ENCODE data around the gene APOL1.
"Not testable (repeated sequence)": the region's sequence is repeated elsewhere in the genome, so short reads cannot be mapped to it uniquely, and the experiment has no call there.

APOL1 gene

GRCh38 chr22:36271231-36271630, 18.3 kb downstream of the APOL1 start:
- DNase-seq (ENCODE audit: low read depth): not testable (repeated sequence)

- DNase-seq (ENCODE audit: low read depth): not testable (repeated sequence)
These were observed 19.0 kb downstream of the APOL1 start for GRCh38 chr22:36271951-36272350.

GRCh38 chr22:36274531-36274930, 21.6 kb downstream of the APOL1 start:
- DNase-seq (ENCODE audit: low read depth): no peak

- no peak for DNase-seq (ENCODE audit: low read depth)
These were observed 24.8 kb downstream of the APOL1 start for GRCh38 chr22:36277482-36278291.

GRCh38 chr22:36279219-36279666, 26.3 kb downstream of the APOL1 start:
- DNase-seq (ENCODE audit: low read depth): no peak

- DNase-seq (ENCODE audit: low read depth): no peak
These were observed 27.4 kb downstream of the APOL1 start for GRCh38 chr22:36280379-36280778.

- no peak for DNase-seq (ENCODE audit: low read depth)
These were observed 28.9 kb downstream of the APOL1 start for GRCh38 chr22:36281781-36282327.

- DNase-seq (ENCODE audit: low read depth): no peak
These were observed 29.4 kb downstream of the APOL1 start for GRCh38 chr22:36282328-36282831.

GRCh38 chr22:36284171-36284571, 31.2 kb downstream of the APOL1 start:
- DNase-seq (ENCODE audit: low read depth): no peak

- DNase-seq (ENCODE audit: low read depth): no peak
These were observed 32.1 kb downstream of the APOL1 start for GRCh38 chr22:36285017-36285416.

GRCh38 chr22:36285545-36285944, 32.6 kb downstream of the APOL1 start:
- no peak for DNase-seq (ENCODE audit: low read depth)

- no peak for DNase-seq (ENCODE audit: low read depth)
These were observed 33.4 kb downstream of the APOL1 start for GRCh38 chr22:36286096-36286957.

GRCh38 chr22:36287881-36288515, 35.1 kb downstream of the APOL1 start:
- DNase-seq (ENCODE audit: low read depth): no peak

- DNase-seq (ENCODE audit: low read depth): no peak
These were observed 35.9 kb downstream of the APOL1 start for GRCh38 chr22:36288571-36289405.

- DNase-seq (ENCODE audit: low read depth): no peak
These were observed 36.5 kb downstream of the APOL1 start for GRCh38 chr22:36289406-36289870.

- DNase-seq (ENCODE audit: low read depth): not testable (repeated sequence)
These were observed 37.0 kb downstream of the APOL1 start for GRCh38 chr22:36289948-36290371.

- not testable (repeated sequence) for DNase-seq (ENCODE audit: low read depth)
These were observed 37.6 kb downstream of the APOL1 start for GRCh38 chr22:36290391-36291075.

GRCh38 chr22:36291831-36292740, 39.2 kb downstream of the APOL1 start:
- DNase-seq (ENCODE audit: low read depth): no peak
